GM12875 (cell line): ENCODE data around the gene FARSA.
A peak's percentile ranks its signal among the peaks of the same experiment; 100 is the strongest.

Experiments
- H3K4me3 ChIP-seq: one replicate; pipeline ENCODE4 v1.5.1; 2011; ENCODE audit warnings: low read depth, low read length, control low read depth
- TF ChIP-seq, protein P1 (sequence below): IDR thresholded peaks from 2 replicates; pipeline ENCODE4 v1.5.1; 2011; ENCODE audit warnings: low read depth, mild to moderate bottlenecking, control low read depth, inconsistent platforms, low read length, moderate library complexity, borderline replicate concordance; ENCODE audit not compliant: insufficient read depth

FARSA gene

GRCh38 chr19:12973236-12973635 lies 39.7 kb upstream of the FARSA start:
- TF ChIP-seq, protein P1, sequence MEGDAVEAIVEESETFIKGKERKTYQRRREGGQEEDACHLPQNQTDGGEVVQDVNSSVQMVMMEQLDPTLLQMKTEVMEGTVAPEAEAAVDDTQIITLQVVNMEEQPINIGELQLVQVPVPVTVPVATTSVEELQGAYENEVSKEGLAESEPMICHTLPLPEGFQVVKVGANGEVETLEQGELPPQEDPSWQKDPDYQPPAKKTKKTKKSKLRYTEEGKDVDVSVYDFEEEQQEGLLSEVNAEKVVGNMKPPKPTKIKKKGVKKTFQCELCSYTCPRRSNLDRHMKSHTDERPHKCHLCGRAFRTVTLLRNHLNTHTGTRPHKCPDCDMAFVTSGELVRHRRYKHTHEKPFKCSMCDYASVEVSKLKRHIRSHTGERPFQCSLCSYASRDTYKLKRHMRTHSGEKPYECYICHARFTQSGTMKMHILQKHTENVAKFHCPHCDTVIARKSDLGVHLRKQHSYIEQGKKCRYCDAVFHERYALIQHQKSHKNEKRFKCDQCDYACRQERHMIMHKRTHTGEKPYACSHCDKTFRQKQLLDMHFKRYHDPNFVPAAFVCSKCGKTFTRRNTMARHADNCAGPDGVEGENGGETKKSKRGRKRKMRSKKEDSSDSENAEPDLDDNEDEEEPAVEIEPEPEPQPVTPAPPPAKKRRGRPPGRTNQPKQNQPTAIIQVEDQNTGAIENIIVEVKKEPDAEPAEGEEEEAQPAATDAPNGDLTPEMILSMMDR, result no peak
- H3K4me3 ChIP-seq, result no peak overlapping the region

GRCh38 chr19:12970070-12970820 lies 36.7 kb upstream of the FARSA start:
- TF ChIP-seq, protein P1, result no peak

DNA sequence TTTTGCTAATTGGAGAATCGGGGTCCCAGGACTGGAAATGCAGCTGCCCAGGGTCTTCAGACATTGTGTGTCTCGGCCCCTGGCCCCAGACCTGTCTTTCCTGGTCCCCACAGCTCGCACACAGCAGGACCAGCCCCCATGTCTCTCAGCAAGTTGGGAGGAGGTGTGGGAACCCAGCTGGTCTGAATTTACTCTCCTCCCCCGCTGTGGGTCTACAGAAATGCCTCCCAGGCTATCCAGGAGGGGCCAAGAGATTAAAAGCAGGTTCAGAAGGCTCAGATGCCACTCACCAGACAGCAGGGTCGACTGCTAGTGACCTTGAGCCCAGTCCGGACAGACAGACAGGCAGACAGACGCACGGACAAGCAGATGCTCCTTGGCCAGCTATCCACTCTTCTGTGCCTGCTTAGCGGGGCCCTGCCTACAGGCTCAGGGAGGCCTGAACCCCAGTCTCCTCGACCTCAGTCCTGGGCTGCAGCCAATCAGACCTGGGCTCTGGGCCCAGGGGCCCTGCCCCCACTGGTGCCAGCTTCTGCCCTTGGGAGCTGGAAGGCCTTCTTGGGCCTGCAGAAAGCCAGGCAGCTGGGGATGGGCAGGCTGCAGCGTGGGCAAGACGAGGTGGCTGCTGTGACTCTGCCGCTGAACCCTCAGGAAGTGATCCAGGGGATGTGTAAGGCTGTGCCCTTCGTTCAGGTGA lies 35.9 kb upstream of the FARSA start, which contains the start of gene DAND5:
Gene DAND5, plus strand, starts transcription at position 285 of the 697 bp plus-strand sequence. Its CDS starts 85 bp downstream, at position 370.
- TF ChIP-seq, protein P1, result no peak
- no peak within 1 kb of the TSS for H3K4me3 ChIP-seq

More at GRCh38 chr19:12970070-12970820, 36.7 kb upstream of the FARSA start:
- no peak overlapping the region for H3K4me3 ChIP-seq

DNA sequence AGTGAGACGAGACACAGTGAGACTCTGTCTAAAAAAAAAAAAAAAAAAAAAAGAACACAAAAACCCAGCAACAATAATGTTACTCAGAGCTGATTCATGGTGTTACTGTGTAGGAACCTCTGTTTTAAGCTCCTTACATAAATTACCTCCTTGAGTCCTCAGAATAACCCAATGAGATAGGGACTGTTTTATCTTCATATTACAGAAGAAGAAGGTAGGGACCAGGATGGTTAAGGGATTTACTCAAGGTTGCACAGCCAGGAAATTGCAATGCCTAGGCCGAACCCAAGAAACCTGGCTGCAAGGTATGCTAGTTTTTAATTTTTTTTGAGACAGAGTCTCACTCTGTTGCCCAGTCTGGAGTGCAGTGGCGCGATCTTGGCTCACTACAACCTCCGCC lies 34.4 kb upstream of the FARSA start:
- H3K4me3 ChIP-seq, result no peak overlapping the region
- TF ChIP-seq, protein P1, result no peak

- TF ChIP-seq, protein P1, result no peak
- no peak overlapping the region for H3K4me3 ChIP-seq
These were observed 32.3 kb upstream of the FARSA start for GRCh38 chr19:12965812-12966135.

DNA sequence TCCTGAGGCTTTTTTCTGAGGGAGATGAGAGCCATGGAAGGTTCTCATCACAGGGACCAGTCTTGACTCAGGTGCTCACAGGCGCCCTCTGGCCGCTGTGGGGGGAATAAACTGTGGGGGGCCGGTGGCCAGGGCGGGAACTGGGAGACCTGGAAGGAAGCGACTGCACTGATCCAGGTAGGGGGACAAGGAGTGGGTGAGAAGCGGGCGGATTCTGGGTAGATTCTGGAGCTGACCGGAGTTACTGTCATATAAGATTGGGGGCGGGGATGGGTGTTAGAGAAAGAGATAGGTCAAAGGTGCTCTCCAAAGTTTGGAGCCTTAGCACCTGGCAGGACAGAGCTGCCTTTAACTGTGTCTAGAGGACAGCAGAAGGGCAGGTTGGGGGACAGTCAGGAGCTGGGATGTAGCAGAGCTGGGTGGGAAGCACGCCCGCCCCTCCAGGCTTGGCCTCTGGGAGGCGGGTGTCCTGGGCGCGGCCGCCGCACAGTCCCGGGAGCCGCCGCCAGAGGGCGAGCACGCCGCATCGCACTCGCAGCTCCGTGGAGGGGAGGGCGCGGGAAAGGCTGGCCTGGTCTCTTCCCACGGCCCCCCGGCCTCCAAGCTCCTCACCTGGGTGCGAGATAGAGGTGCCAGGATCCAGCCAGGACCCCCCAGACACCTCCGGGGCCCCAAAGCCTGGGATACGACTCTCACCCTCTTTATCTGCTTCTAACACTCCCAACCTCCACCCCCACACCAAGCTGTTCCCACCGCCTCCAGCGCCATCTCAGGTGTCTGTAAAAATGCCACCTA lies 31.7 kb upstream of the FARSA start:
- H3K4me3 ChIP-seq, result peak overlapping the region; percentile 51
- TF ChIP-seq, protein P1, result peak; percentile 100

DNA sequence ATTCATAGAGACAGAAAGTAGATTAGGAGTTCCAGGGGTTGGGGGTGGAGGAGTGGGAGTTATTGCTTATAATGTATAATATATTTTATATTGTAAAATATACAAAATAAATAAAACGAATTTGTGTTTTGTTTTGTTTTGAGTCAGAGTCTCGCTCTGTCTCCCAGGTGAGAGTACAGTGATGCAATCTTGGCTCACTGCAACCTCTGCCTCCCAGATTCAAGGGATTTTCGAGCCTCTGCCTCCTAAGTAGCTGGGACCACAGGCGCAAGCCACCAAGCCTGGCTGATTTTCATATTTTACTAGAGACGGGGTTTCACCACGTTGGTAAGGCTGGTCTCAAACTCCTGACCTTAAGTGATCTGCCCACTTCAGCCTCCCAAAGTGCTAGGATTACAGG lies 26.0 kb upstream of the FARSA start:
- H3K4me3 ChIP-seq, result no peak overlapping the region
- TF ChIP-seq, protein P1, result no peak

- H3K4me3 ChIP-seq, result peak overlapping the region; percentile 99
These were observed 24.0 kb upstream of the FARSA start for GRCh38 chr19:12957389-12957952.
